SU-DHL-6 (cell line): ENCODE measurements around the gene WDR18.

Experiments used
- H2AFZ ChIP-seq: fragments of 200-600 bp; sonication (generic); 2 replicates; pipeline ENCODE4 v1.6.1; 2014; ENCODE audit warnings: low read depth, mild to moderate bottlenecking, moderate library complexity, mixed read lengths, antibody characterized with exemption, low read length; ENCODE audit not compliant: severe bottlenecking
- H3F3A ChIP-seq: fragments of 200-600 bp; shearing (Covaris generic); 2 replicates; pipeline ENCODE4 v1.6.0; 2016; ENCODE audit warnings: antibody characterized with exemption, mild to moderate bottlenecking; ENCODE audit not compliant: insufficient read depth
- H3K27ac ChIP-seq: fragments of 200-600 bp; sonication (generic); 2 replicates; pipeline ENCODE4 v1.5.1; 2016; ENCODE audit warnings: low read depth, mild to moderate bottlenecking, low read length, moderate library complexity, mixed read lengths
- H3K27me3 ChIP-seq: fragments of 200-600 bp; sonication (generic), shearing (Covaris generic); 2 replicates; pipeline ENCODE4 v1.6.0; 2014; ENCODE audit warnings: mild to moderate bottlenecking, low read length
- H3K36me3 ChIP-seq: fragments of 200-600 bp; sonication (generic); 2 replicates; pipeline ENCODE4 v1.6.1; 2014; ENCODE audit warnings: mild to moderate bottlenecking, low read length, mixed read lengths
- H3K4me2 ChIP-seq: fragments of 300-600, 200-600 bp; shearing (Covaris generic), sonication (generic); 2 replicates; pipeline ENCODE4 v1.6.0; 2014; ENCODE audit warnings: low read length, low read depth, mild to moderate bottlenecking; ENCODE audit not compliant: poor library complexity, severe bottlenecking
- H3K4me3 ChIP-seq: fragments of 200-600 bp; sonication (generic); 2 replicates; pipeline ENCODE4 v1.5.1; 2014; ENCODE audit warnings: antibody characterized with exemption, low read length, mild to moderate bottlenecking, mixed read lengths; ENCODE audit not compliant: insufficient read depth, poor library complexity, severe bottlenecking
- H3K79me2 ChIP-seq: fragments of 200-600 bp; sonication (generic); 2 replicates; pipeline ENCODE4 v1.6.1; 2014; ENCODE audit warnings: mild to moderate bottlenecking, low read length, moderate library complexity; ENCODE audit not compliant: insufficient read depth
- H3K9ac ChIP-seq: fragments of 200-600 bp; sonication (generic); 2 replicates; pipeline ENCODE4 v1.7.0; 2014; ENCODE audit warnings: mild to moderate bottlenecking, low read length
- H3K9me2 ChIP-seq: fragments of 200-600 bp; sonication (generic); replicated peaks from 2 replicates; pipeline ENCODE4 v1.6.1; 2014; ENCODE audit warnings: low read length; ENCODE audit not compliant: insufficient read depth
- H3K9me3 ChIP-seq: fragments of 200-600 bp; sonication (generic); 2 replicates; pipeline ENCODE4 v1.6.1; 2014; ENCODE audit warnings: low read length, mixed read lengths; ENCODE audit not compliant: insufficient read depth
- H4K20me1 ChIP-seq: fragments of 200-600 bp; sonication (generic); 2 replicates; pipeline ENCODE4 v1.6.1; 2014; ENCODE audit warnings: low read depth, mild to moderate bottlenecking, antibody characterized with exemption, low read length, moderate library complexity, mixed read lengths
- EZH2phosphoT487 ChIP-seq: fragments of 200-600 bp; sonication (generic), shearing (Covaris generic); conservative IDR thresholded peaks from 2 replicates; pipeline ENCODE4 v1.6.1; 2018; ENCODE audit warnings: mild to moderate bottlenecking, antibody characterized with exemption, low read length, moderate library complexity, mixed read lengths
- TF ChIP-seq, protein P1 (sequence below): fragments of 200-600 bp; sonication (generic); IDR thresholded peaks from one replicate; pipeline ENCODE4 v1.5.1; 2017; ENCODE audit warnings: antibody characterized with exemption, mild to moderate bottlenecking, low read length, moderate library complexity; ENCODE audit not compliant: insufficient read depth, poor library complexity, severe bottlenecking

Gene WDR18

DNA sequence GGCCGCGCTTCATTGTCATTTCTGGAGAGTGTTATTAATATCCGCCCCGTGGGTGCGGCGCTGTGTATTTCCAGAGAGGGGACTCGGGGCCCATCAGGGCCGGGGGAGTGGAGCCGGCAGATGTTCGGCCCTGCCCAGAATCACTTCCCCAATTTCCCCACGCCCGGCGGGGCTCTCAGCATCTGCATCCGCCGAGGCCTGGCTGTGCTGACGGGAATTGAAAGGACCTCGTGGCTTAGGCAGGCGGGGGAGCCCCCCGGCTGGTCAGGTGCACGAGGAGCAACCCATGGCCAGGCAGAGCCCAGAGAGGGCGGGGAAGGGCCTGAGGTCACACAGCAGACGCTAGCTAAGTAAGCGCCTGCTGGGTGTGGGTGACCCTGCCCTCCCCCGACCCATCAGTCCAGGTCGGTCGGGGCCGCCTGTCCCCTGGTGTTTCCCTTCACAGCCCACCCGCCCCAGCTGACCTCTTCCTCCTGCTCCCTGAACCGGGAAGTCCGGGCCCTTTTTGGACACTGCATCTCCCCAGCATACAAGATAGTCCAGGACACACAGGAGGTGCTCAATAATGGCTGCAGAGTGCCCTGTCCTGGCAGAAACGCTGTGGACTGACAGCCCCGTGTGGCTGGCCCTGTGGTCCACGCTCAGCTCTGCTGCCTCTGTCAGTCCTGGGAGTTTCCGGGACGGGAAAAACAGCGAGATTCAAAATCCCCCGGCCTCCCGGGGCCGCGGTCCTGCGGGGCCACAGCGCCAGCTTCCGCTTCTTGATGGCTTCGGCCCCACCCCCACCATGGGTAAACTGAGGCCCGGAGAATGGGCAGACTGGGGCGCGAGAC, 36.2 kb upstream of the WDR18 start:
- Histone ChIP-seq H3K79me2 (no peaks in the 10 kb centered on the region), H3K36me3 (no peaks in the 10 kb centered on the region), H3K27me3 (no peaks in the 10 kb centered on the region), H3K9me2 (no peaks in the 10 kb centered on the region), H4K20me1 (no peaks in the 10 kb centered on the region), H3K27ac (no peak overlapping the region), H2AFZ (no peak overlapping the region), H3K9ac (no peak overlapping the region), H3K4me2 (peak overlapping the region; percentile 5), H3F3A (no peaks in the 10 kb centered on the region), H3K9me3 (no peaks in the 10 kb centered on the region), H3K4me3 (no peak overlapping the region)
- TF ChIP-seq EZH2phosphoT487: no peak
- TF ChIP-seq, protein P1, sequence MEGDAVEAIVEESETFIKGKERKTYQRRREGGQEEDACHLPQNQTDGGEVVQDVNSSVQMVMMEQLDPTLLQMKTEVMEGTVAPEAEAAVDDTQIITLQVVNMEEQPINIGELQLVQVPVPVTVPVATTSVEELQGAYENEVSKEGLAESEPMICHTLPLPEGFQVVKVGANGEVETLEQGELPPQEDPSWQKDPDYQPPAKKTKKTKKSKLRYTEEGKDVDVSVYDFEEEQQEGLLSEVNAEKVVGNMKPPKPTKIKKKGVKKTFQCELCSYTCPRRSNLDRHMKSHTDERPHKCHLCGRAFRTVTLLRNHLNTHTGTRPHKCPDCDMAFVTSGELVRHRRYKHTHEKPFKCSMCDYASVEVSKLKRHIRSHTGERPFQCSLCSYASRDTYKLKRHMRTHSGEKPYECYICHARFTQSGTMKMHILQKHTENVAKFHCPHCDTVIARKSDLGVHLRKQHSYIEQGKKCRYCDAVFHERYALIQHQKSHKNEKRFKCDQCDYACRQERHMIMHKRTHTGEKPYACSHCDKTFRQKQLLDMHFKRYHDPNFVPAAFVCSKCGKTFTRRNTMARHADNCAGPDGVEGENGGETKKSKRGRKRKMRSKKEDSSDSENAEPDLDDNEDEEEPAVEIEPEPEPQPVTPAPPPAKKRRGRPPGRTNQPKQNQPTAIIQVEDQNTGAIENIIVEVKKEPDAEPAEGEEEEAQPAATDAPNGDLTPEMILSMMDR: no peak

DNA sequence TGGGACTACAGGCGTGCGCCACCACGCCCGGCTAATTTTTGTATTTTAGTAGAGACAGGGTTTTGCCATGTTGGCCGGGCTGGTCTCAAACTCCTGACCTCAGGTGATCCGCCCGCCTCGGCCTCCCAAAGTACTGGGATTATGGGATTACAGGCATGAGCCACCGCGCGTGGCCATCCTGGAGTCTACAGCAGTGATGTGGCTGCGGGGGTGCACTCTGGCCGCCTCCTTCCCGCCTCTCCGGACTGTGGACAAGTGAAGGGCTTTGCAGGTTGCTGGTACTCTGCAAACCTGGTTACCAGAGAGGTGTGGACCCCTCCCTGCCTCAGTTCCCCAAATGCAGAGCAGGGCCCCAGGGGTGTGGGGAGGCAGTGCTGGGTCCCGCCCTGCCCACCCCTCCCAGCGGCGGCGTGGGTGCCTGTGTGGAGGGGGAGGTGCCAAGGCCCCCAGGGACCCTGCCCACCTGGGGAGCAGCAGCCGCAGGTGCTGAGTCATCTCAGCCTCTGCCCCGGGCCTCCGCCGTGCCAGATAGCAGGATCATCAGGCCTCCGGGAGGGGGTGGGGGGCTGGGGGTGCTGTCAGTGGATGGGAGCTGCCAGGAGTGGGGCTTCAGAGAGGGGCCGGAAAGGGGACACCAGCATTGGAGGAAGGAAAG, 35.2 kb upstream of the WDR18 start:
- Histone ChIP-seq H3K27ac (no peak overlapping the region), H3F3A (no peaks in the 10 kb centered on the region), H3K9me3 (no peaks in the 10 kb centered on the region), H2AFZ (no peak overlapping the region), H3K27me3 (no peaks in the 10 kb centered on the region), H3K4me3 (no peak overlapping the region), H3K36me3 (no peaks in the 10 kb centered on the region), H3K9ac (no peak overlapping the region), H4K20me1 (no peaks in the 10 kb centered on the region), H3K4me2 (no peak overlapping the region), H3K79me2 (no peaks in the 10 kb centered on the region), H3K9me2 (no peaks in the 10 kb centered on the region)
- TF ChIP-seq, protein P1: no peak
- no peak for TF ChIP-seq EZH2phosphoT487

DNA sequence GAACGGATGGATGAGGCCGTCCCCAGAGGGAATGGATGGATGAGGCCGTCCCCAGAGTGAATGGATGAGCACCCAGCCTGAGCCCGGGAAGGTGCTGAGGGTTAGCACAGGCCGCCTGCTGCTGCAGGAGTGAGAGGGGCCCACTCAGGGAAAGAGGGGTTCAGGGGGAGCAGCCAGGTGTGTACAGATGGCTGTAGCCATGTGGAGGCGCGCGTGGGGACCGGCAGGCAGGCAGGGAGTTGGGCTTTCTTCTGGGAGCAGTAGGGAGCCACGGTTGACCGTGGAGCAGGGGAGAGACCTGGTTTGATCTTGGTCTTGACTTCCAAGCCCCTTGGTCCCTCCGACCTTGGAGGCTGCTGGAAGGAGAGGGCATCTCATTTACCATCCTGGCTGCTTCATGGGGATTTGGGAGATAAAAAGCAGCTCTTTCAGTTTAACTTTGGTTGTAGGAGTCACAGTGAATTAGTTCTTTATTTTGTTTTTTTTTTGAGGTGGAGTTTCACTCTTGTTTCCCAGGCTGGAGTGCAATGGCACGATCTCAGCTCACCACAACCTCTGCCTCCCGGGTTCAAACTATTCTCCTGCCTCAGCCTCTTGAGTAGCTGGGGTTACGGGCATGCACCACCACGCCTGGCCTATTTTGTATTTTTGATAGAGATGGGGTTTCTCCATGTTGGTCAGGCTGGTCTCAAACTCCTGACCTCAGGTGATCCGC, 33.6 kb upstream of the WDR18 start:
- H3K4me3 ChIP-seq: no peak overlapping the region
- no peaks in the 10 kb centered on the region for H3K36me3 ChIP-seq
- no peak overlapping the region for H3K9ac ChIP-seq
- H3F3A ChIP-seq: no peaks in the 10 kb centered on the region
- TF ChIP-seq, protein P1: no peak
- no peak for TF ChIP-seq EZH2phosphoT487
- H3K27ac ChIP-seq: no peak overlapping the region
- H3K4me2 ChIP-seq: no peak overlapping the region
- no peak overlapping the region for H2AFZ ChIP-seq
- H3K27me3 ChIP-seq: no peaks in the 10 kb centered on the region
- no peaks in the 10 kb centered on the region for H3K9me3 ChIP-seq
- no peaks in the 10 kb centered on the region for H3K9me2 ChIP-seq
- H3K79me2 ChIP-seq: no peaks in the 10 kb centered on the region
- no peaks in the 10 kb centered on the region for H4K20me1 ChIP-seq
